NCI-H1417 (cell line): ENCODE results near the gene PBX3.
A peak's percentile ranks its signal among the peaks of the same experiment; 100 is the strongest.
"Not testable (repeated sequence)": the region's sequence is repeated elsewhere in the genome, so short reads cannot be mapped to it uniquely, and the experiment has no call there.

Experiments
- DNase-seq, 3 experiments: peaks; one replicate each; lab custom pipeline; 2025; lab: John Stamatoyannopoulos, UW

Gene PBX3

DNA sequence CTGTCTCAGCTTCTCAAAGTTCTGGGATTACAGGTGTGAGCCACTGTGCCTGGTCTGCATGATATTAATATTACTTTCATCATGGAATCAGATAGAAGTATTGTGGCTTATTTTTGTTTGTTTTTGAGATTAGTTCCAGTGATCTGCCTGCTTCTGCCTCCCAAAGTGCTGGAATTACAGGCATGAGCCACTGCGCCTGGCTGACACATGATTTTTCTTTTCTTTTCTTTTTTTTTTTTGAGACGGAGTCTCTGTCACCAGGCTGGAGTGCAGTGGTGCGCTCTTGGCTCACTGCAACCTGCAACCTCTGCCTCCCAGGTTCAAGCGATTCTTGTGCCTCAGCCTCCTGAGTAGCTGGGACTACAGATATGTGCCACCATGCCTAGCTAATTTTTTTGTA is 29.6 kb downstream of the PBX3 start:
- DNase-seq: not testable (repeated sequence)

DNA sequence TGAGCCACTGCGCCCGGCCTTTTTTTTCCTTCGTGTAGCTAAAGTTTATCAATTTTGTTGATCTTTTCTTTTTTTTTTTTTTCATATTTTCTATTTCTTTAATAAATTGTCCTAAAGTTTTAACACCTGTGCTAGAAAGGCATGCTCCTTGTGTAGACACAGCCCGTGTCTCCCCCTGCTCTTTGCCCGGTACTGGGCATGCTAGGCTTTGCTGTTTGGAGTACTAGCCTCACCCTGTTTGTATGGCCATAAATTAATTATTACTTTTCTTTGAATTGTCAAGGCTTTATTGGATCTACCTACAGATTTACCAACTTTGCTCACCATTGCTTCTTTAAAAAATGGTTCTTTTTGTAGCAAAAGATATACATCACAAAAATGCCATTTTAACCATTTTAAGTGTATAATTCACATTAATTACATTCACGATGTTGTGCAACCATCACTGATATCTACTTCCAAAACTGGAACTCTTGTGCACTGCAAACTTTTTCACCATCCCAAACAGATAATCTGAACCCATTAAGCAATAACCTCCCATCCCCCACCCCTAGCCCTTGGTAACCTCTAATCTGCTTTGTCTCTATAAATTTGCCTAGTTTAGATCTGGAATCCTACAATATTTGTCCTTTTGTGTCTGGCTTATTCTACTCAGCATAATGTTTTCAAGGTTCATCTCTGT is 31.5 kb downstream of the PBX3 start:
- not testable (repeated sequence) for DNase-seq

DNA sequence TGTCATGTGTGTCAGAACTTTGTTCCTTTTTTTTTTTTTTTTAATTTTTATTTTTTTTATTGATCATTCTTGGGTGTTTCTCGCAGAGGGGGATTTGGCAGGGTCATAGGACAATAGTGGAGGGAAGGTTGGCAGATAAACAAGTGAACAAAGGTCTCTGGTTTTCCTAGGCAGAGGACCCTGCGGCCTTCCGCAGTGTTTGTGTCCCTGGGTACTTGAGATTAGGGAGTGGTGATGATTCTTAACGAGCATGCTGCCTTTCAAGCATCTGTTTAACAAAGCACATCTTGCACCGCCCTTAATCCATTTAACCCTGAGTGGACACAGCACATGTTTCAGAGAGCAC is 32.0 kb downstream of the PBX3 start:
- not testable (repeated sequence) for DNase-seq

DNA sequence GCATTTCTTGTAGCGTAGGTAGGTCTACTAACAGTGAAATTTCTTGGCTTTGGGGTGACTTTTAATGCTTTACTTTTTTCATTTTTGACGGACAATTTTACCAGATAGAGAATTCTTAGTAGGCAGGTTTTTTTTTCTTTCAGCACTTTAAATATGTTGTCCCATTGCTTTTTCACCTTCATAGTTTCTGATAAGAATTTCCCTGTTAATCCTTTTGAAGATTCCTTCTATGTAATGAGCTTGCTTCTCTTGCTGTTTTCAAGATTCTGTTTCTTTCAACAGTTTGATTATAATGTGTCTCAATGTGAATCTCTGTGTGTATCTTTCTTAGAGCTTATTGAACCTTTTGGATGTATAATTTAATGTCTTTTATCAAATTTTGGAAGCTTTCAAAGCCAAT is 35.5 kb downstream of the PBX3 start:
- DNase-seq: no peak

DNA sequence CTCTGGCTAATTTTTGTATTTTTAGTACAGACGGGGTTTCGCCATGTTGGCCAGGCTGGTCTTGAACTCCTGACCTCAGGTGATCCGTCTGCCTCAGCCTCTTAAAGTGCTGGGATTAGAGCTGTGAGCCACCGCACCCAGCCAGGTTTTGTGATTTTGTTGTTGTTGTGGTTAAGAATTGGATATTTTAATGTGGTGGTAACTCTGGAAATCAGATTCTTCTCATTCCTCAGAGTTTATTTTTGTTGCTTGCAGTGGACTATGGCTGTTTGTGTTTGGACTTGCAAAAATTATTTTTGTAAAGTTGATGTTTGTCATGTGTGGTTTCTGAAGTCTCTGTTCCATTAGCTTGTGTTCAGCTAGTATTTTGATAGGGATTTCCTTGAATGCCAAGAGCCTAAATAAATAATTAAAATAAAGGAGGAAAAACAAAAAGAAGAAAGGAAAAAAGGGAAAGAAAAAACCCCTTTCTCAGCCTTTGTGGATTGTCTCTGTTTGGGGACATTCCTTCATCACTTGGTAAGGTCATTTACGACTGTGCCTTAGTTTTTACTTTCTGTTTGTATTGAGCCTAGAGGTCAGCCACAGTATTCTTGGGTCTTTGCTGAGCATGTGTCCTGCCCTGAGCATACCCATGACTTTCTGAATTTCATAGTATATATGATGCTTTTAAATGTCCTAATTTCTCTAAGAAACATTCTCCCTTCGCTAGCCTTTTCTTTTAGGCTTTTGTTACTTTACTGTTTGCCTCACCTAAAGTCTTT is 37.3 kb downstream of the PBX3 start:
- no peak for DNase-seq

DNA sequence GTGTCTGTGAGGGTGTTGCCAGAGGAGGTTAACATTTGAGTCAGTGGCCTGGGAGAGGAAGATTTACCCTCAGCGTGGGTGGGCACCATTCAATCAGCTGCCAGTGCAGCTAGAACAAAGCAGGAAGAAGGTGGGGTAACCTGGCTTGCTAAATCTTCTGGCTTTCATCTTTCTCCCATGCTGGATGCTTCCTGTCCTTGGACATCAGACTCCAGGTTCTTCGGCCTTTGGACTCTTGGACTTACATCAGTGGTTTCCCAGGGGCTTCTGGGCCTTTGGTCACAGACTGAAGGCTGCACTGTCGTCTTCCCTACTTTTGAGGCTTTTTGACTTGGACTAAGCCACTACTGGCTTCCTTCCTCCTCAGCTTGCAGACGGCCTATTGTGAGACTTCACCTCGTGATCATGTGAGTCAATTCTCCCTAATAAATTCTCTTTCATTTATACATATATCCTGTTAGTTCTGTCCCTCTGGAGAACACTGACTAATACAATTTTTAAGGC is 38.1 kb downstream of the PBX3 start:
- no peak for DNase-seq

DNA sequence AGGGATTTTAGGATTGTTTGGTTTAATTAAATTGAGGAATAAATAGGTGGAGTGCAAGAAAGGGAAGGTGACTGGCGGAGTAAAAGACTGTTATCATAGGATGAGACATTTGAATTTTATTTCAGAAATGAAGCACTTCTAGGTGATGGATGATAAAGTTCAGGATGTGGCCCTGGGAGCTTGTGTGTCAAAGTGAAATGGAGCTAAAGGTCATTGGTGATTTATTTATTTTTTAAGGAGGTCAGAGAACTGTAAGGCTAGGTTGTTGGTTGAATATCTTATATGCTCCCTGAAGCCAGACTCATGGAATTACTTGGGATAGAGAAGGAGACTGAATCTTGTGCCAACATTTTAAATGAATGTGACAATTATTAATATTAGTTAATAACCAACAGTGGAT is 40.5 kb downstream of the PBX3 start:
- no peak for DNase-seq

DNA sequence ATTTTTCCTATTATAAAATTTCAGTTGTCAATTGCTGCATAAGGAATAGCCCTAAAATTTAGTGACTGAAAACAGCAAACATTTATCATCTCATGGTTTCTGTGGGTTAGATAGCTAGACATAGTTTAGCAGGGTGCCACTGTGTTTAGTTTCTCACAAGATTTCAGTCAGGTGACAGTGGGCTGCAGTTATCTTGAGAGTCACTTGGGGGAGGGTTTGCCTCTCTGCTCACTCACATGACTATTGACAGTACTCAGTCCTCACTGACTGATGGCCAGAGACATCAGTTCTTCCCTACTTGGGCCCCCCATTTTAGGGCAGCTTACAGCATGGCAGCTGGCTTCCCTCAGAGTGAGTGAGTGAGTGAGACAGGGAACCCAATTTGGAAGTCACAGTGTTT is 42.0 kb downstream of the PBX3 start:
- no peak for DNase-seq

DNA sequence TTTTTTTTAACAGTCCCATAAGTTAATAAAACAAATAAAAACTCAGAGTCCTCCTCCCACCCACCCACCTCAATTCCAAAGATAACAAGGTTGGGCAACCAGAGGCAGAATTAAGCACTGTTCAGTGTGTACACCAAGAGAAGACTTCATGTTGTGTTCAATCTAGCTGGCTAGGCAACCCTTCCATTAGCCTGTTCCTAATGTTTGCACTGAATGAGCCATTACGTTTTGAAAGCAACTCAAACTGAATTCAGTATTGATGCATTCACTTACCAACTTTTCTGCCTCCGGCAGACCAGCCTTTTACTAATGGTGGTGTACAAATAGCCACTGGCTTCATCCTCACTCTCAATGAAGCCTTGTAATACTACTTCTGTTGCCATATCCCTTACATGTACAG is 47.5 kb downstream of the PBX3 start:
- DNase-seq: peak in 2 of 3 experiments; percentile 33 to 76

DNA sequence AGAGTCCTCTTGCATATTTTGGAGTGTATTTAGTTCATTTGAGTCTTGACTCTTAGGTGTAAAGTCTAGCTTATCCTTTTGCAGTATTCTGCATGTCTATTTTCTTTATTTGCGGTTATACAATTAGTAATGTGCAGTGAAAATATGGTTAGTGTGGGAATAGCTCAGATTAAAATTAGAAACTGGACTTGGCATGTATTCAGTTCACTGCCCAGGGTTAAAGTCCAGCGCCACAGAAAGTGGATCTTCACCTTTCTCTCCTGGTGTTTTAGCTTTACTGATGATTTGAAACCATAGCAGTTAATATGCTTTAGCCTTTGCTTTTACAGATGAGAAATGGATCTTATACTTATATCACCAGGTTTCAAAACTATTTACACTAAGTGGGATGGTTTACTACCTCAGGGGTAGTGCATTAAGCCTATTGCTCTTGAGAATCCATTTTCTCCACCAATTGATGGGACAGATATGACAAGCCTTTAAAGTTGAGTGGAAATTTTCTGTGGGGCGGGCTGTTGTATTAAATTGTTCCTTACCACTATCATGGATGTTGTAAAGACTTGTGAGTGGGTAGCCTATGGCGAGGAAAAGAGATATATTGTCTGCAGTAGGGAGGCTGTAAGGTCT is 48.9 kb downstream of the PBX3 start:
- DNase-seq: no peak

DNA sequence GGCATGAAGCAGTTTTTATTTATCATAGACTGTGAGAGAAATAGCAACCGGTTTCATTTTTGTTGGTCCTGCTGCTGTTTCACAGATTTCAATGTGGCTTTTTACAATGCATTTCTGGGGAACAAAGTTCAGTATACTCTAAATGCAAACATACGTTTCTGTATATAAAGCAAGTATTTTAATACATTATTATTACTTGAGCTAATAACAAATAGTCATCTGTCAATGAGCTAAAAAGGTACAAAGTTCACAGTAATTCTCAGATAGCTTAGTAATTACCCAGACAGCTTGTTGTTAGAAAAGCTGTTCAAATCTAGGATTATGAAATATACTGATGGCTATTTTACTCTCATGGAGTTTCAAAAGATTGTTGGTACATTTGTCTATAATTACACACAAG is 50.8 kb downstream of the PBX3 start:
- DNase-seq: peak in 1 of 3 experiments; percentile 27

DNA sequence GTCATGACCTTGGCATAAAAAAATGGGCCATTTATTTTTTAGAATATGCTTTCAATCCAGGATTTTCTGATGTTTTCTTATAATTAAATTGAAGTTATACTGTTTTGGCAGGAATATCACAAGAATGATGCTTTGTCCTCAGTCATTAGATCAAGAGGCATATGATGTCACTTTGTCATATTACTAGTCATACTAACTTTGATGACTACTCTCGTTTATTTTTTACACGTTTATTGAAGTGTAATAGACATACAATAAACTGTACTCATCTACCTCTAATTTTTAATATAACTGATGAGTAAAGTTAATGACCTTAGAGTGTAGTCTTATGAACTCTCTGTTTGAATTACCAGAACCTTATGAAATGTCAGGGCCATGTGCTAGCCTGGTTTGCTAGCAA is 56.4 kb downstream of the PBX3 start:
- DNase-seq: no peak

DNA sequence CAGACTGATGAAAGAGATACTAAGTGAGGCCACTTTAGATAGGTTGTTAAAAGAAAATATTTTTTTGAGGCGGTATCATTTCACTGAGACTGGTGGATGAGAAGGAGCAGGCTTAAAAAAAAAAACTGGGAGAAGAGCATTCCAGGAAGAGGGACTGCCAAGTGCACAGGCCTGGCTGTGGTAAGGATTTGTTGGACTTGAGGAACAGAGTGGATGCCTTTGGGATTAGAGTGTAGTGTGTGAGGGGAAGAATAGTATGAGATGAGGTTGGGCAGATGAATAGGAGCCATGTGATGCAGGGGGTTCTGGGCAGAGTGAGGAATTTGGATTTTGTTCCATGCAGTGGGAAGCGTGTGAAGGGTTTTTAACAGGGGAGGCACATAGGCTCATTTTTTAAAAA is 57.9 kb downstream of the PBX3 start:
- DNase-seq: no peak

DNA sequence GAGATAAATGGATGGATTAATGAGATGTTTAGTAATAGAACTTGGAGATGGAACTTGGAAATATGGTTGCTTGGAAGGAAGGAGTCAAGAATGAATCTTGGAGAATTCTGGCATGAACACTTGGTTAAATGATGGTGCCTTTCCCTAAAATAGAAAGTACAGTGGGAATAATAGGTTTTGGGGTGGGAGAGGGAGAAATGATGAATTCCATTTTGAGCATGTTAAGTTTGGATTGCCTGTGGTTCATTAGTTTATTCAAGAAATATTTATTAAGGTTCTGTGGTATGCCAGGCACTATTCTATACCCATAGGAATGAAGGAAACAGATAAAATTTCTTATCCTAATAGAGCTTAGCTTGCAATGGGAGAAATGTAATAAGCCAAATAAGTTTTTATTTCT is 58.4 kb downstream of the PBX3 start:
- no peak for DNase-seq

DNA sequence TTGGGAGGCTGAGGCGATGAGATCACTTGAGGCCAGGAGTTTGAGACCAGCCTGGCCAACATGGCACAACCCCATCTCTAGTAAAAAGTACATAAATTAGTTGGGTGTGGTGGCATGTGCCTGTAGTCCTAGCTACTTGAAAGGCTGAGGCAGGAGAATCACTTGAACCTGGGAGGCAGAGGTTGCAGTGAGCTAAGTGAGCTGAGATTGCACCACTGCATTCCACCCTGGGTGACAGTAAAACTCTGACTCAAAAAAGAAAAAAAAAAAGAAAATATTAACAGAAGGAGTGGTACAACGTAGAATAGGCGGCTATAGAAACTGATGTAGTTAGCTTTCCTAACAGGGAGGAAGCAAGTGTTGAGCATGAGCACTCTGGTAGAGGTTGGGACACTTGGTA is 59.9 kb downstream of the PBX3 start:
- no peak for DNase-seq

DNA sequence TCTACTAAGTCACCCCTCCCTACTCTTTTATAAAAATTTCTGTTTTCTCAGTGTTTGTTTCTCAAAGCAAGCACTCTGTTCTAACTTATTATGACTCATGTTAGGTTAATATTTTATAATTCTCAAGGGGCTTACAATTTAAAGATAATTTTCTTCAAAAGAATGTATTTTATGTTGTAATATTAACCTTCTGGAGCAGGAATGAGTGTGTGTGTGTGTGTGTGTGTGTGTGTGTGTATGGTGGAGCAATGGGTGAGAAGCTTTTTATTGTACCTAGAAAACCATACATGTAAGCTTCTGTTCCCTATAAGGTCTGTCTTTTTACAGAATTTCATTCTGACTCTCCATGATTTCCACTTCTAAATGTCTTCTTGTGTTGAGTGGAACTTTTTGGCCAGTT is 63.0 kb downstream of the PBX3 start:
- no peak for DNase-seq

DNA sequence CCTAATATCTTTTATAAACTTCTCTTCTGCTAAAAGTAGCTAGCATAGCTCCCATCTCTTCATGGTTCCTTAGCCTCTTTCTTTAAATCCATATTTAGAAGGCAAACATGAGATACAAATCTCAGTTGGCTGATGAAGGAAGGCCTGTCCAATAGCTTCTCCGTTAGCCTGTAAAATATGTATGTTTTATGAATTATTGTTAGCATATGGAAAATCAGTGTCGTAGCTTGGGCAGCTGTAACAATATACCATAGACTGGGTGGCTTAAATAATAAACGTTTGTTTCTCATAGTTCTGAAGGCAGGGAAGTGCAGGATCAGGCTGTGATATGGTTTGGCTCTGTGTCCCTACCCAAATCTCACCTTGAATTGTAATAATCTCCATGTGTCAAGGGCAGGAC is 63.8 kb downstream of the PBX3 start:
- DNase-seq: no peak

DNA sequence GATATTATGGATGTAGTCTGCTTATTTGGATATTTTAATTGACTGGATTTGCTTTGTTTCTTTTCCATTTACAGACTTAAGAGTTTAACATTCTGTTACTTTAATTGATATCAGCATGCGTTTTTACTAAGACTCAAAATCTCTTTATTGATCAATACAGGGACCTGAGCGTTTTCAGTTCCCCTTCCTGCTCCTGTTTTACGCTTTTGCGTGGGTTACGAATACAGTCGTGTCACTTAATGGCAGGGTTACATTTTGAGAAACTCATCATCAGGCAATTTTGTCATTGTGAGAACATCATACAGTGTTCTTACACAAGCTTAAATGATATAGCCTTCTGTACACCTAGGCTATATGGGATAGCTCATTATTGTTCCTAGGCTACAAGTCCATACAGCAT is 65.2 kb downstream of the PBX3 start:
- DNase-seq: no peak

DNA sequence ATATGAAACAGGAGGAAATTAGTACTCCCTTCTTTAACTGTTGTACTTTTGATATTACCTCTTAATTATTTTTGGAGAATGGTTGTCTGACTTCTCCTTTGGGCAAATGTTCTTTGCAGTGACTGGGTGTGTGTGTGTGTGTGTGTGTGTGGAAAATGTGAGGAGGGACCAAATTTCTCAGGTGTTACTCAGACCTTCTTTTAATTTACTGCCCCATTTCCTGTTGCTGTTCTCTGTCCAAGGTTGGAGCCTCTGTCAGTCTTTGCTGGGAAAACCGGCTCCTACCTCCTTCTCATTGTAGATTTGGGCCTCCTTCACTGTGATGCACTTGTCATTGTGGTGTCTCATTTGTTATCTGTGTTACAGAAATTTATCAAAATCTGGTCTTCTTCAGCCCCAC is 68.4 kb downstream of the PBX3 start:
- DNase-seq: no peak

DNA sequence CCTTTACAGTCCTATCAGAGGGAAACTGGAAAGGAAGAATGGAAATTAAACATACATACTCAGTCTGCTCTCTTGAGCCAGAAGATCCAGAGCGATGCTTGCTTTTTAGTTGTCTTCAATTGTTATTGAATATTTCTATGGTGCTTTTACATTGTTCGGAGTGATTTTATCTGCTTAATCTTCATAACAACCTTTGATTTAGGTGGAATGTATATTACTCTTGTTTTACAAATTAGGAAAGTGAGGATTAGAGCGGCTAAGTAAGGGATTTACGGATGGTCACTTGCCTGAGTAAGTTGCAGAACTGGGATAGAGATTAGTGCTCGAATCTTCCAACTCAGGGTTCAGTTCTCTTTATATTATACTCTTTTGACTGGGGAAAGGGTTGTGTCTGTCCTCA is 69.1 kb downstream of the PBX3 start:
- no peak for DNase-seq

DNA sequence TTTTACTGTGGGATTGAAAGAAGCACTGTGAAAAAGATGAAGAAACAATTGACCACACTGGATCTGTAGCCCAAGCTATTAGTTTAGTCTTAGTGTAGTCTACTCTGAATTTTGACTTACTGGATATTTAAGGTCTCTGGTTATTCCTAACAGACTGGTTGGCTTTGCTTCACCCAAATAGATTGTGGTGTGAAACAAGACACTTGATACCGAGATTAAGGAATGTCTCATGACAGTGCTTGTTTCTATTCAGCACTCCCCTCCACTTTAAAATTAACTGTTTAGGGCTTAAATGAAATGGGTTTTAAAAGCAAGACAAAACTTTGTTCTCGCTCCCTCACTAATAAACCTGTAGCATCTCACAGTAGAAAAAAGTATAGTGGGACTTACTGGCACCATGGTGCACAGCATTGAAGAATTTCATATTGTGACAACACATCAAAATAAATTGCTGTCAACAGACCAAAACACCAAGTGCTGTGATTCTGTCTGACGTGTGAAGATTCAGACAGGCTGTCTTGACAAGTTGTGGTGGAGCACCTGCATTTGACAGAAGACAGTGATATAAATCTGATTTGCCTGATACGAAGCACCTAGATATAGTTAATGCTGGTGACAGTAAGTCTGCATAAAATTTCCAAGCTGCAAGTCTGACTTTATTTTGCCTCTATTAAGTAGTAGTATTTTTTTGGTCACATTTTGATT is 73.1 kb downstream of the PBX3 start:
- peak in 1 of 3 experiments; percentile 16 for DNase-seq

DNA sequence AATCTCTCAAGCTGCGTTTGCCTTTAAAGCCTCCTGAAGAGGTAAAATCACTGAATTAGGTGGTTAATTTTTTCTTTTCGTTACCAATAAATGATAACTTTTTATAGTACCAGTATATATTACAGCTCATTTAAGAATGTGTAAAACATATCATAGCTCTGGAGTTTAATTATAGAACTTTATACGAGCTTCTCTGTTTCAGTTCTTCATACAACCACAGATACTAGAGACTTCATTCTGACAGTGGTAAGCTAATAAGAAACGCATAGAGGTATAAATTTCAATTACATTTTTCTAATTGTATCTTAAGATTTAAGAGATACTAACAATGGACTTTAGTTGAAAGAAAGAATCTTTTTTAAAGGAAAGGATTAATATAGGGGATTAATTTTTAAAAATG is 73.9 kb downstream of the PBX3 start:
- DNase-seq: no peak

DNA sequence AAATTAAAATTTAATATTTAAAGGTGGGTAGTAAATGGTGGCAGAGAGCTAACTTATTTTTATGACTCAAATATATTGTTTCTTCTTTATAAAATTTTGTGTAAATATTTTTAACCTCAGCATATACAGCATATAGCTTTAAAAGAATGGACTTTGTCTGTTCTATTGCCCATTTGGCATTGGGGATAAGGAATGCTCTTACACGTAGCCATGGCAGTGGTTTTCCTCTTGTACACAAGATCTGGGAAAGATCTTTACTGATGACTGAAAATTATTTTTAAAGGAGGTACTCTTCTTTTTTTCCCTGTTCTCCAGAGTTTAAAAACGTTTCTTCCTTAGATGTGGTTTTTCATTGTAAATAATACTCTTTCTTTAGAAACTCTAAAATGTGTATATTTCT is 75.0 kb downstream of the PBX3 start:
- no peak for DNase-seq
